NCI-H2171 (cell line): ENCODE data around the gene CABP7.
"Not testable (repeated sequence)": the region's sequence is repeated elsewhere in the genome, so short reads cannot be mapped to it uniquely, and the experiment has no call there.

ENCODE experiments used
- DNase-seq: peaks from one replicate; lab custom pipeline; 2025; lab: John Stamatoyannopoulos, UW

The CABP7 gene

GRCh38 chr22:29748248-29748893, 28.6 kb downstream of the CABP7 start:
- DNase-seq = no peak

GRCh38 chr22:29750029-29750428, 30.2 kb downstream of the CABP7 start:
- DNase-seq = no peak

- DNase-seq = no peak
These were observed 31.0 kb downstream of the CABP7 start for GRCh38 chr22:29750559-29751538.

DNA sequence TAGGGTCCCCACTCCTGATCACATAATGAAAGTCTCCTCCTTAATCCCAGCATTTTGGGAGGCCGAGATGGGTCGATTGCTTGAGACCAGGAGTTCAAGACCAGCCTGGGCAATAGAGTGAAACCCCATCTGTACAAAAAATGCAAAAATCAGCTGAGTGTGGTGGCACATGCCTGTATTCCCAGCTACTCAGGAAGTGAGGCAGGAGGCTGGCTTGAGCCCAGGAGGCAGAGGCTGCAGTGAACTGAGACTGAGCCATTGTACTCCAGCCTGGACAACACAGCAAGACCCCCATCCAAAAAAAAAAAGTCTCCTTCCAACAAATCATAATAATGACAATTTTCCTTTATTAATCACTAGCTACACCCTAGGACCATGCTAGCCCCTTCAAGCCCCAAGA, 31.9 kb downstream of the CABP7 start:
- DNase-seq = no peak

DNA sequence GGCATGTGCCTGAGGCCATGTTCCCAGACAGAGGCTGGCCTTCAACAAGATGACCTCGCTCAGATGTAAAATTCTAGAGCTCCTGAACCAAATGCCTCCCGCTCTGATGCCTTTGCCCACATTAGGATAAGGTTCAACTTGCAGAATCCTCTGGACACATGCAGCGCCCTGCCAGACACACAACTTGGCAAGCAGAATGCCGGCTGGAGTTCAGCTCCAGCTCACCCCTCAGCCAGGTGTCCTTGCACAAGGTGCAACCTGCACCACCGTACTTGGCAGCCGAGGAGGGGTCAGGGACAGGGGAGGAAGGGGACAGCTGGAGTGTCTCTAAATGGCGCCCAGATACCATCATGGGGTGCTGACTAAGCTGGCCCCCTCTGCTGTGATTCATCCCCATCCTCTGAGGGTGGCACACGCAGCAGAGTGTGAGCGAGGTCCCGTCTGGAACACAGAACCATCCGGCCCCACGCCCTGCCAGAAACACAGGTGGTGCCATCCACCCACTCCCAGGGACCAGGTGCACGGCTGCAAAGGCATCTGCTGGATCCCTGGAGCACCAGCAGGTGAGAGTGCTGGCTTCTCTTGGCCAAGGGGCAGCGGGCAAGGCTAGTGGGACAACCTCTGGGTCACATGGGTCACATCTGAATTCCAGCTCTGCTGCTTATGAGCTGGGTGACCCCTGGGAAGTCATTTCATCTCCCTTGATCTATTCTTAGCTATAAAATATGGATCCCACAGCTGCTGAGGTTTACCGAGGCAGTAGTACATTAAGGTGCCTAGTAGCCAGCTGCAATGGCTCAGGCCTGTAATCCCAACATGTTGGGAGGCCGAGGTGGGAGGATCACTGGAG, 34.2 kb downstream of the CABP7 start:
- no peak for DNase-seq

GRCh38 chr22:29754658-29755395, 35.0 kb downstream of the CABP7 start:
- DNase-seq = not testable (repeated sequence)

DNA sequence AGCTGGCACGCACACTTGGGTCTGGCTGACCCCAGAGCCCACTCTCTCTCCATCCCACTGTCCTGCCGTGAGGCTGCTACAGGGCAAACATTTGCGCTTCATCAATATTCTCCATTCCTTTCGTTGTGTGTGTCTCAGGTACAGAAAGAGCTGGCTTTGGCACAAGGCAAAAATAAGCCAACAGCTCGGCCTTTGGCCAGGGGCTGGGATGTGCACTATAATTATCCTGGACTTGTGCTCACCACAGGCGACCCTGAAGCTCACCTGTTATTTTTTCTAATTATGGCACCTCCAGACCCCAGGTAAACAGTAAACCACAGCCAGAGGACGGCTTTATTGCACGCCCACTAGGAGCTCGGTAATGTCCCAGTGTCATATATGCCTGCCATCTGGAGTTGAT, 36.1 kb downstream of the CABP7 start:
- no peak for DNase-seq

GRCh38 chr22:29756341-29756740, 36.5 kb downstream of the CABP7 start:
- no peak for DNase-seq

DNA sequence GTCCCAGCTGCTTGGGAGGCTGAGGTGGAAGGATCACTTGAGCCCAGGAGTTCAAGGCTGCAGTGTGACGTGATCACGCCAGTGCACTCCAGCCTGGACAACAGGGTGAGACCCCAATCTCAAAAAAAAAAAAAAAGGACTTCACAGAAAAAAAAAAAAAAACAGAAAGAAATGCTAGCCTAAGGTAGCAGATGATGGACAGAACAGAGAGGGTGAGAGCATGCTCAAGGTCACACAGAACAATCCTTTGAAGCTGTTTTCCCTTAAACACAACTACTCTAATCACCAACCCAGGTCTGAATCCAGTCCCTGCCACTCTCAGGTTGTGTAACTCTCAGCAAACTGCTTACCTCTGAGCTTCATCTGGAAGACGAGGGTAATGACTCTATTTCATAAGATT, 37.3 kb downstream of the CABP7 start:
- no peak for DNase-seq

DNA sequence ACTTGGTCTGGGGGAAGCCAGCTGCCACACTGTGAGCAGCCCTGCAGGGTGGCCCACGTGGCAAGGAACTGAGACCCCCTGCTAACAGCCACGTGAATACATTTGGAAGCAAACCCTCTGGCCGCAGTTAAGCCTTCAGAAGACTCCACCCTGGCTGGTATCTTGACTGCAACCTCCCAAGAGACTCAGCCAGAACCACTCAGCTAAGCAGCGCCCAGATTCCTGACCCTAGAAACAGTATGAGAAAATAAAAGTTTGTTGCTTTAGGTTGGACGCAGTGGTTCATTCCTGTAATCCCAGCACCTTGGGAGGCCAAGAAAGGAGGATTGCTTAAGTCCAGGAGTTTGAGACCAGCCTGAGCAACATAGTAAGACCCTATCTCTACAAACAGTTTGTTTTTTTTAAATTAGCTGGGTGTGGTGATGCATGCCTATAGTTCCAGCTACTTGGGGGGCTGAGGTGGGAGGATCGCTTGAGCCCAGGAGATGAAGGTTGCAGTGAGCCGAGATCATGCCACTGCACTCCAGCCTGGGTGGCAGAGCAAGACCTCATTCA, 38.3 kb downstream of the CABP7 start:
- DNase-seq = no peak

GRCh38 chr22:29758959-29759358, 39.2 kb downstream of the CABP7 start:
- DNase-seq = no peak

DNA sequence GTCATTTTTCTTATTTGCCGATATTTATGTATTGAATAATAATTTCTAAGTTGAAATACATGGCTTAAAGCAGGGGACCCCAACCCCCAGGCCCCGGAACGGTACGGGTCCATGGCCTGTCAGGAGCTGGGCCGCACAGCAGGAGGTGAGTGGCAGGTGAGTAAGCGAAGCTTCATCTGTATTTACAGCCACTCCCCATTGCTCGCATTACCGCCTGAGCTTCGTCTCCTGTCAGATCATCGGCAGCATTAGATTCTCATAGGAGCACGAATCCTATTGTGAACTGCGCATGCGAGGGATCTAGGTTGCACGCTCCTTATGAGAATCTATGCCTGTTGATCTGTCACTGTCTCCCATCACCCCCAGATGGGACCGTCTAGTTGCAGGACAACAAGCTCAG, 42.5 kb downstream of the CABP7 start:
- peak; percentile 77 for DNase-seq

DNA sequence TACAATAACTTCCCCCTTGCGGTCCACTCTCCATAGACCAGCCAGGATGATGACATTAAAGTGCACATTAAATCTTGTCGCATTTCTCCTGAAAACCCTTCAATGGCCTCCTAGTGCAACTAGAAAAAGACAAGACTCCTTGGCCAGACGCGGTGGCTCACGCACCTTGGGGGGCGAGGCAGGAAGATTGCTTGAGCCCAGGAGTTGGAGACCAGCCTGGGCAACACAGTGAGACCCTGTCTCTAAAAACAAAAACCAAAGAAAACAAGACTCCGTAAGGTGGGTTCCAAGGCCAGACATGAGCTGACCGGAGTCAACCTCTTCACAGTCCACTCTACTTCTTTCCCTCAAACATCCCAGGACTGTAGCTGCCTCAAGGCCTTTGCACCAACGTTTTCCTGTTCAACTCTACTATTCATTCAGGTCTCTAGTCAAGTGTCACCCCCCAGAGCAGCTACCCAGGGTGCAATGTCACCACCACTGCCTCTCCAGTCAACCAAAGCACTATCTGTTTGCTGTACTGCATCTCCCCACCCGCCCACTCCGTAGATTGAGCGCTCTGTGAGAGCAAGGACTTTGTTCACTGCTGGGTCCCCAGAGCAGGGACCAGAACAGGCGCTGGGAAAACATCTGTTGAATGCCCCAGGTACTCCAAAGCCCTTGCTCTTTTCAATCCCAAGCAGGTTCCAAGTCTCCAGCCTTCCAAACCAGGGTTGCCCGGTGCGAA, 46.3 kb downstream of the CABP7 start:
- no peak for DNase-seq

- peak; percentile 97 for DNase-seq
These were observed 46.9 kb downstream of the CABP7 start, which contains the start of gene ZMAT5 for GRCh38 chr22:29766632-29767170. TSS of gene ZMAT5 (minus strand) at chr22:29767007. CDS start at chr22:29748544, 18,463 bp downstream.

- DNase-seq = peak; percentile 89
These were observed 47.6 kb downstream of the CABP7 start, which contains the start of gene UQCR10 for GRCh38 chr22:29767171-29768051. TSS of gene UQCR10 (plus strand) at chr22:29767369. CDS start at chr22:29767399, 30 bp downstream.

- DNase-seq = no peak
These were observed 48.4 kb downstream of the CABP7 start for GRCh38 chr22:29768052-29768693.

- DNase-seq = no peak
These were observed 50.0 kb downstream of the CABP7 start for GRCh38 chr22:29769723-29770321.

- no peak for DNase-seq
These were observed 52.4 kb downstream of the CABP7 start for GRCh38 chr22:29772170-29772641.
